GM19468 (cell line): ENCODE data around the gene GPX4.
"Not testable (repeated sequence)": the region's sequence is repeated elsewhere in the genome, so short reads cannot be mapped to it uniquely, and the experiment has no call there.

Source experiments
- ATAC-seq: cut with Tn5 transposase; IDR thresholded peaks from one replicate; pipeline ENCODE4 v1.9.1; 2021; ENCODE audit warnings: mild to moderate bottlenecking, moderate library complexity, moderate number of reproducible peaks; ENCODE audit not compliant: unreplicated experiment; ENCODE audit errors: extremely low read depth

GPX4 gene

DNA sequence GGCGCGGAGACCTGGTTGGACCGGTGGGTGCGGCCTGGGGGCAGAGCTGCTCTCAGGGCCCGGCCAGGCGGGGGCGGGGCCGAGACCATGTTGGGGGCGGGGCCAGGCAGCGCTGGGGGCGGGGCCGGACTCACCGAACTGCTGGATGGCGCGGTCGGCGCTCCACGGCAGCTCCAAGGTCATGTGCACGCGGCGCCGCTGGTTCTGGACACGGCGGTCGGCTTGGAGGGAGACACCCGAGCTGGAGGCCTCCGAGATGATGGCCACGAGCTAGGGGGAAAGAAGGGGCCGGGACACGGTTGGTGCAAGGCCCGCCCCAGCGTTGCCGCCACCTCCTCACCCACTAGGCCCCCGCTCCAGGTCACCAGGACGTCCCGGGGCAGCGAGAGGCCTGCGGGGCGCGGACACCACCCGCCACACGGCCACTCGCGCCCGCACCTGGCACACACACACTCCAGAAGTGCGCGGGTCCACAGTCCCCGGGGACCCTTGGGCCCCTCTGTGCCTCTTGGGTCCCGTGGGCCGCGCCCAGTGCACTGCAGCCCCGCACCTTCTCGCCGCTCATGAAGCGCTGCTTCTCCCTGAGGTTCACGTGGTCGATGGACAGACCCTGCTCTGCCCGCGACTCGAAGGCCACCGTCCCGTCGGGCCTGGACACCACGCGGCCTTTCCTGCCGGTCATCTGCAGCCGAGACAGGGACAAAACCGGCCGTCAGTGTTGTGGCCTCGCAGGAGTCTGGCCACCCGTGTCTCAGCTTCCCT is 8.7 kb downstream of the GPX4 start:
- ATAC-seq, result no peak

DNA sequence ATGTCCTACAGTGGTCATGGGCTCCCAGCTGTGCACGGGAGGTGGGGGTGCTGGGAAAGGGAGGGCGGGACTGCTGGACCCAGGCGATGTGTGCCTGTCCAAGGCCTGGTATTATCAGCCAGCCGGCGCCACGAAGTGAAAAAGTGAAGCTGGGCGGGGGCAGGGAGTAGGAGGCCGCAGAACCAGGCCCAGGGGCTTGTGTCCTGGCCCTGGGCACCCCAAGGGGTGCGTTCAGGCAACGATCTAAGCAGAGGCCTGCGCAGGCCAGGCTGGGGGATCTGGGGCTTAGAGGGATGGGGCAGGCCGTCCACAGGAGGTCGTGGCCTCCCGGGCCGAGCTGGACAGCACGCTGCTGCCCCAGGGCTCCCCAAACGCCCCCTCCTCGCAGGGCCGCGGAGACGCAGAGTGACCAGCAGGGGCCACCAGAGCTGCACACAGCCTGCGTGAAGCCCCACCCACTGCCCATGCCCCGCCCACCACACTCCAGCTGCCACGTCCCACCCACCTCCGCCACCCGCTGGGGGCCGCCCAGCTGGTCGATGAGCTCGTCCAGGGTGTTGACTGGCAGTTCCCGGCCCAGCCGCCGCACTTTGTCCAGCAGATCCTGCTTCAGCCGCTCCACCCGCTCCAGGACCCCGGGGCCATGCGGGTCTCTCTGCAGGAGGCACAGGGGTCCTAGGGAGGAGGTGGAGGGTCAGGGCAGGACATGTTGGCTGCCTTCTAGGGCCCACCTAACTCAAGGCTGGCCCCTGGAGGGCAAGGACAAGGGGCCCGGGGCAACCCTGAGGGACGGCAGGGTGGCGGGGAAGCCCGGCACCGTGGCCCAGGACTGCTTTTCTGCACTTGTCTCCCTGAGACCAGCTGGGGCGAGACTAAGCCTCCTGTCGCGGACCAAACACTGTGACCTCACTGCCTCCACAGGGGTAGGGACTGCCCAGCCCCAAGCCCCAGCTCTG is 9.5 kb downstream of the GPX4 start:
- no peak for ATAC-seq

DNA sequence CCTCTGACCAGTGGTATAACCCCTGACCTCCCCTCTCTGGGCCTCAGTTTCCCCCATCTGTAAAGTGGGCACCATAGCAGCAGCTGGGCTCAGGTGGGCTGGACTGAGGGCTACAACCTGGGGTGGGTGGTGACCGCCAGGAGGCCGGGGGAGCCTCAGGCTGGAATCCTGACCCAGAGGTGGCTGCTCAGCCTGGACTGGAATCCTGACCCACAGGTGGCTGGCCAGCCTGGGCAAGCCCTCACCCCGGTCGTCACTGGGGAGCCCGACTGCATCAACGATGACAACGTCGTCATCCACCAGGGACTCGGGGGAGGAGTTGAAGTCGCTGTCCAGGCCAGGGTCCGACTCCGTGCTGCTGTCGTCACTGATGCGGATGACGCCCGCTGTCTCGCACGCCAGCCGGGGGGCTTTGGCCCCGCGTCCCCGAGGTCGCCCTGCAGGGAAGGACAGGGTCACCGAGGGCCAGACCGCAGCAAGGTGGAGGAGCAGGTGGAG is 10.2 kb downstream of the GPX4 start:
- no peak for ATAC-seq

DNA sequence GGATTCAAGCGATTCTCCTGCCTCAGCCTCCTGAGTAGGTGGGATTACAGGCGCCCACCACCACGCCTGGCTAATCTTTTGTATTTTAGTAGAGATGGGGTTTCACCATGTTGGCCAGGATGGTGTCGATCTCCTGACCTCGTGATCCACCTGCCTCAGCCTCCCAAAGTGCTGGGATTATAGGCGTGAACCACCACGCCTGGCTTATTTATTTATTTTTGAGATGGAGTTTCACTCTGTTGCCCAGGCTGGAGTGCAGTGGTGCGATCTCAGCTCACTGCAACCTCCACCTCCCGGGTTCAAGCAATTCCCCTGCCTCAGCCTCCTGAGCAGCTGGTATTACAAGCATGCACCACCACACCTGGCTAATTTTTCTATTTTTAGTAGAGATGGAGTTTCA is 10.9 kb downstream of the GPX4 start:
- not testable (repeated sequence) for ATAC-seq

DNA sequence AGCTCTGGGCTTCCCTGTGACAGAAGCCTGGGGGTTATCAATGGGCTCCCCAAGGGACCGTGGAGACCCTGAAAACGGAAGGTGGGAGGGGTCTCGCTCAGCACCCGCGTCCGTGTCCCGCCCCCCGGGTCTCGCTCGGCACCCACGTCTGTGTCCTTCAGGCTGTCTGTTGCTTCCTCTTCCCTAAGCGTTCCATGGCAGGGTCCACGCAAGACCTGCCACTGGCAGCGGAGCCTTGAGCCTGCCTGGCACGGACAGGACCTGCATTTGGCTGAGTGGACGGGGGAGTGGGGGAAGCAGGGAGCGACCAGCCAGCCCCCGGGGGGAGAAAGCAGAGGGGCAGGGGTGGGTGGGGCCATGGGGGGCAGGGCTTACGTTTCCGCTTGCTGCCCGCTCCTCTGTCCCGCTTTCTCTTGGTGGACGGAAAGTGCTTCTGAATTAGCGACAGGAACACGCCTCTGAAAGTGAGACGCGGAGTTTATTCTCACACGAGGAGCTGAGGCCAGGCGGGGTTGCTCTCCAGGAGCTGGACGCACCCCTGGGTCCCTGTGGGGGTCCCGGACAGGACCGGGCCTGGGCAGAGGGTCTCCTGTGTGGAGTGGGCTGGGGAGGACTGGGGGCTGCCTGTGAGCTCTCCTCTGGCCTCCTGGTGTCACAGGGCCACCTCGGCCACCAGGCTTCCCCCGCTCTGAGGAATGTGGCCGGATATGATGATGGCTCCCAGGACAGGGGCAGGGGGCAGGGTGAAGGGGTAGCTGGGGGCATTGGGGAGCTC is 12.0 kb downstream of the GPX4 start:
- ATAC-seq, result no peak

DNA sequence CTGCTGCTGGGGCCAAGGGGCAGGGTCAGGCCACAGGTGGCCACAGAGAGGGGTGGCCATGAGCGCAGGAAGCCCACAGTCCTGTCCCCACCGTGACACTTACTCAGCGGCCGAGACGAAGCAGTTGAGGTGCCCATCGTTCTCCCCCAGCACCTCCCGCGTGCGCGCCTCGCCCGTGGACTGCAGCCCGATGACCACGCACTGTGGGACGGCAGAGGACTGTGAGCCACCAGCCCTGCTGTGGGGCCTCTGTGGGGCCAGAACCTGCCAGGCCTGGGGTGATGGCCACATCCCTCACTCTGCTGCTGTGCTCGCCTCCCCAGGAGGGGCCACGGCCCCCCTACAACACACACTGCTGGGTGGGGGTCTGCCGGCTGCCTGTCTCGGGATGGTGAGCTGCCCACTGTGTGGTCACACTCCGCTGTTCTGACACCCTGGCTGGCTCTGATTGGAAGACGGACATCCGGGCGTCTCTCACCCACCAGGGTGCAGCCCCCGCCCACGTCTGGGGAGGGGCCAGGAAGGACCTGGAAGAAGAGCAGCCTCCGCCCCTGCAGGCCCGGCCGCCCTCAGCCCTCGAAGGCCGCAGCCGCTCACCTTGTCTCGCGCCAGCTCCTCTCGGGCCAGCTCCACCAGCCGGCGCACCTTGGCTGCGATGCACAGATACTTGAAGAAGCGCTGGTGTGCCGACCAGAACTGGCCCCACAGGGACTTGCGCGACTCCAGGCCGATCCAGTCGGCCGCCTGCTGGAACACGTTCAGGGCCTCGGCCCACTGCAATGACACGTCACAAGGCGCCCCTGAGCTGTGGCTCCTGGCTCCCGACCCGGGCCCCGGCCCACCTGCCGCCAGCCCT is 13.2 kb downstream of the GPX4 start:
- ATAC-seq, result no peak

DNA sequence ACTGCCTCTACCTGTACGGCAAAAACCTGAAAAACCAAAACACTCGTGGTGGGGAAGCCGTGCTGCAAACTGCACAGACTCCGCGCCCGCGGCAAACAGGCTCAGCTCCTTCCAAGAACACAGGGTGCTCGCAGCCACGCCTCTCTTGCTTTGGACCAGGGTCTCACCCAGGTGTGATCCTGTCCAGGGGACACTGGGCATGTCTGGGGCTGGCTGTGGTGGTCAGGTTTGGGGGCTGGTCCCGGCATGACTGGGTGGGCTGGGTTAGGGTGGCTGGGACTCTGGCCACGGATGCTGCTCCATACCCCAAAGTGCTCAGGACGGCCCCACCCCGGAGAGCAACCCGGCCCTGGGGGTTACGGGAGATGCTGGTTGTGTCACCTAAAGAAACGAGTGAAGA is 13.9 kb downstream of the GPX4 start:
- ATAC-seq, result no peak

DNA sequence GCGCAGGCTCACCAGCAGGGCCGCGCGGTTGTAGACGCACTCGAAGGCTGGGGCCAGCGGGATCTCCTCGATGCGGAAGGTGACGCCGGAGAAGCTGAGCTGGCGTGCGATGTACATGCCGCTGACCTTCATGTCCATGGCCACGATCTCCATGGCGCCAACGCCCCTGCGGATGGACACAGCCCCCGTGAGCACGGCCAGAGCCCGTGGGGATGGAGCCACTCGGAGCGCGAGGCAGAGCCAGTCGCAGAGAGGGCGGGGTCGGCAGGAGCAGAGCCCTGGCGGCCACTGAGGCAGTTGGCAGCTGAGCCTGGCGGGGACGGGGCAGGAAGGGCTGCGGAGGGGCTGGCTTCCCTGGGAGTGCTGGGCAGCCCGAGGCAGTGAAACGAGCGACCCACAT is 15.2 kb downstream of the GPX4 start:
- ATAC-seq, result no peak

DNA sequence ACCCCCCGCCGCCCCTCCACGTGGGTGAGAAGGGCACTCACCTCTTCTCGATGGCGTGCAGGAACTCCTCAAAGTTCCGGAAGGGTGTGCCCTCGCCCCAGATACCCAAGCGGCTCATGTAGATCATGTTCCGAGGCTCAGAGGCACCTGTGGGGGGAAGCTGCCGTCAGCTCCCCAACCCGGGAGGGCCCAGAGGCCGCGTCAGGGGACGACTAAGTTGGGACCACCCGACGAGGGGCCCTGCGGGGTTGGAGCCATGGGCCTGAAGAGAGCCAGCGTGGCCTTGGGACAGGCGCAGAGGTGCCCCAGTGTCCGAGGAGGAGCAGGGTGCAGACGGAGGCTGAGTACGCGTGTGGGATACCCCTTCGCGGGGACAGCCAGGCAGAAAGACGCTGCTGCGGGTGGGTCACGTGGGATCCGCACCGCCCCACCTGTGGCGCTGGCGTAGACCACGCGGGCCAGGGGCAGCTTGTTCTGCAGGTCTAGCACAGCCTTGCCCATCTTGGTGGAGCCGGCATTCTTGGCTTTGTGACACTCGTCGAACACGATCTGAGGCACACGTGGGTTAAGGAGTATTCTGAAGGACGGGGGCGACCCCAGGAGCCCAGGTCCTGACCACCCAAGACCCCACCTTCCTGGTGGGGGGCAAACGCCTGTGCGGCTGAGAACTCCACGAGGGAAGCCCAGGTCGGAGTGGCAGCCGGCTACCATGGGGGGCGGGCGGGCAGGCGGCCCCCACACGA is 15.9 kb downstream of the GPX4 start:
- ATAC-seq, result no peak

DNA sequence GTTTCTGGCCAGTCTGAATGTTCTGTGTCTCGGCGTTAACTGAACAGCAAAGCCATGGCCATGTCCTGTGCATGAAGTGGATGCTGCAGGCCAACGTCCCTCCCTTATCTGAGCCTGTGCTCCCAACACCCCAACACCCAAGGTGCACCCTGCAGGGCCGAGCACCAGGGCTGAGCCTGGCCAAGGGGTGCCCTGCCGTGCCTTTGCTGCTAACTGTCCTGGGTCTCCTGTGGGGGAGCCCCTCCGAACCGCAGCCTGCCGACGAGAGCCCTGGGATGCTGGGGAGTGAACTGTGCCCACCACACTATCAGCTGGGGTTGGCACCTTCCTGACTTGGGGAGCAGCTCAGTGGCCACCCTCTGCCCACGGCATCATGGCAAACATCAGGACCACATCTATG is 17.6 kb downstream of the GPX4 start:
- no peak for ATAC-seq

DNA sequence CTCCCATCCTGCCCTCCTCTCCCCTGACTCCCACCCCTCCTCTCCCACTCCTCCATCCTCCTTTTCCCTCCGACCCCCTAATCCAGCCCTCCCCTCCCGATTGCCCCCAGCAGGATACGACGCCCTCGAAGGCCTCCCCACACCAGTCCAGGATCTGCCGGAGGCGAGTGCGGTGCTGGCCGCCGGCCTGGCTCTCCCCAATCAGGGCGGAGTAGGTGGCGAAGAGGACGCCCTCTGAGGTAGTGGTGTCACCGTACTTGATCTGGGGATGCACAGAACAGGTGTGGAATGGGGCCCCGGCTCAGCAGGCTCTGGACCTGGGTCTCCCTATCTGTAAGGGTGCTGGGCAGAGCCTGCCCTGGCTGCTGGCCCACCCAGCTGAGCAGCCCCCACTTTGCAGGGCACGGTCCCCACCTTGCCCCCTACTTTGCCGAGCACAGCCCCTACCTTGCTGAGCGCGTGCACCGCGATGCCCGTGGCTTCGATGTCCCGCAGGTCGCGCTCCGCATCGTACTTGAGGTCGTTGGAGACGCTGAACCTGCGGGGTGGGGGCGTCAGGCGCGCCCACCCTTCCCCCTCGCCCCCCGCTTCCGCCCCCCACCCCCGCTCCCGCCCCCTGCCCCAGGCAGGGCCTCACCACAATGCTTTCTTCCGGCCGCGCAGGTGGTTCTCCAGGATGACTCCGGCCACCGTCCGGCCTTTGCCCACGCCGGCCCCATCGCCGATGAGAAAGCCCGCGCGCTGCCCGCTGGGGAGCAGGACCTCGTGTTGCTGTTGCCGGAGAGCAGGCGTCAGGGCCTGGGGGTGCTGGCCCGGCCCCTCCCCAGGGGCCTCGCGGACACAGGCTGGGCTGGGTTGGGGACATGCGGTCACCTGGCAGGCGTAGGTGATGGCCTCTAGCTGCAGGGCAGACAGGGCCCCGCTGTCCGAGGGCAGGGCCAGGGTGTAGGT is 18.5 kb downstream of the GPX4 start:
- ATAC-seq, result no peak

DNA sequence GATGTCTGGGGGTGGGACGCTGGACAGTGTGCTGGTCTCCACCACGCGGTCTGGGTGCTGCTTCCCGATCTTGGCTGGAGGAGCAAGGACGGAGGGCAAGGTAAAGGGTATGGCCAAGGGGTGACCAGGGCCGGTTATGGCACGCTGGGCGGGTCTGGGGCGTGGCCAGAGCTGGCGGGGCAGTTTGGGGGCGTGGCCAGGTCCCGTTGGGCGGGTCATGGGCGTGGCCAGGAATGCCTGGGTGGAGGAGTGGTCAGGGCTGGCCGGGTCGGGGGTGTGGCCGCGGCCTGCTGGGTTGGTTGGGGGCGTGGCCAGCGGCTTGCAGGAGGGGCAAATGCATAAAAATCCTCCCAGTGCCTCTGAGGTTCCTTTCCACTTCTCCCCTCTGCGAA is 19.2 kb downstream of the GPX4 start:
- no peak for ATAC-seq

DNA sequence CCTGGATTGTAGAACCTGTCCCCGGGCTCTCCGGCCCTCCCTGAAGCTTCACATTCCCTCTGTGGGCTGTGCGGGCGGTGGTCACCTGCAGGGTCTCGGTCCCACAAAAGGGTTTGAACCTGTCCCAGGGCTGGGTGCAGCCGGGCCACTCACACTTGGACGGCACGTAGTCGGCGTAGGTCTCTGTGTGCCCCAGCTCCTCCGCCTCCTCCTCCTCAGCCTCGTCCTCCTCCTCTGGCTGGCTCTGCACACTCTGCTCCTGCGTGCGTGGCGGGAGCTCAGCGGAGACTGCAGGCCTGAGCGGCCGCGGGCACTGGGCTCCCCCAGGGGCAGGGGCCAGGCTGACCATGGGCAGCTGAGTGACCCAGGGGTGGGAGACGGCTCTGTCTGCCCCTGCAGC is 19.6 kb downstream of the GPX4 start:
- no peak for ATAC-seq

DNA sequence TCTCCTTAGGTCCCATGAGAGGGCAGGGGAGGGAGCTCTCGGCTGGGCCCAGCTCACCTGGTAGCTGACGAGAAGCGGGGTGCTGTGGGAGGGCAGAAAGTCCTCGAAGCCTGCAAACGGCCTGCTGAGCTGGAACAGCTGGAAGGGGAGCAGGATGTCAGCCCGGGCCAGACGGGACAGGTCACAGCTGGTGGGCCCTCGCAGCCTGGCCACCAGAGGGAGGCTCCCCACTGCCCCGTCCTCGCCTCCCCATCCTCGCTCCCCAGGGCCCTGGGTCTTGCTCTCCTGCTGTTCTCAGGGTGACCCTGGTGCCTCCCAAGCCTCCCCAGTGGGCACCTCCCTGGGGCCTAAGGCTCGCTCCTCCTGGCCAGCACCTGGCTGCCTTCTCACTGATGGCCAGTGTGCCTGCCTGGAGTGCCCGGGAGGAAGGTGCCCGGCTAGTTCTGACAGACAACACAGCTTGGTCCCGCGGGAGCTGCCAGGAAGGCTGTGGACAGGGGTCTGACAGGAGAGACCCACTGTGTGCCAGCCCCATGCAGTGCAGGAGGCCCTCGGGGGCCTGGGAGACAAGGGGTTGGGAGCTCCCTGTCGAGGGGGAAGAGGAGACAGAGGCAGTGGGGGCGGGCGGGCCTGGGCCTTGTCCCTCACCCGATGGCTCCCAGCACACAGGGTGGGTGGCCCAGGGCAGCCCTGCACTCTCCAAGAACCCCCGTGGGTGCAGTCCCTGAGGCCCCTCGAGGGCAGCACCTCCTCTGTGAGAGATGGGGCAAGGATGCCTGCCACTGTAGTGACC is 20.3 kb downstream of the GPX4 start:
- no peak for ATAC-seq

DNA sequence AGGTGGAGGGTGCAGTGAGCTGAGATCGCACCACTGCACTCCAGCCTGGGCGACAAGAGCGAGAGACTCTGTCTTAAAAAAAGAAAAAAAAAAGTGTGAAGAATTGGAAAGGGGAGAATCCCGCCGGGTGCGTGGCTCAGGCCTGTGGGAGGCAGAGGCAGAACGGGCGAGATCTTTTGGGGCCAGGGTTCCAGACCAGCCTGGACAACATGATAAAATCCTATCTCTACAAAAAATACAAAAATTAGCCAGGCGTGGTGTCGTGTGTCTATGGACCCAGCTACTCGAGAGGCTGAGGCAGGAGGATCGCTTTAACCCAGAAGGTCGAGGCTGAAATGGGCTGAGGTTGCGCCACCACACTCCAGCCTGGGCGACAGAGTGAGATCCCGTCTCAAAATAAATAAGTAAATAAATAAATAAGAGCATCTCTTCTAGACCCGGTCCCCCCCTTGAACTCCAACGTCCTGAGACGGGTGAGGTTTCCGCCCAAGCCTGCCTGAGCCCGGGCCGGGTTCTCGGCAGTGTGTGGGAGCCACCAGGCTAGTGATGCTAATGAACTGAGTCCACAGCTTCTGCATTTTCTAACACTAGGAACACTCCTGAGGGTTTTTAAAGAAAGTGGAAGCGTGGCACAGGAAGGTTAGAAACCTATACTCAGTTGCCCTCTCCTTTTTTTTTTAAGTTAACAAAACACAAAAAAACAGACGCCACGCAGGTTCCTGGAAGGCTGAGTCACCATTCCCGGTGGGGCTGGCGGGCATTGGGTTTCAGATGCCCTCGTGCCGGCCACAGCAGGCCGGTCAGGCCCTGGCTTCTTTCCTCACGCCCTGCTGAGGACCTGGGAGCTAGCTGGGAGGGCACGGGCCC is 22.0 kb downstream of the GPX4 start:
- ATAC-seq, result no peak
